Lung (tissue), 12 donors: ENCODE measurements around the gene C12orf43. TPM values are rescaled to one million over a fixed set of nuclear protein-coding genes. Genes with fewer than 3 reads are reported as not detected.

Source experiments
- ATAC-seq: fragments of 200-7000 bp; cut with Tn5 transposase; one replicate; pipeline ENCODE4 v1.9.1; 2020; ENCODE audit warnings: moderate number of reproducible peaks; ENCODE audit not compliant: insufficient read depth, low FRiP score
- DNase-seq, 3 donors: peaks; one replicate each; pipeline ENCODE4 v3.0.0-alpha.2; 2013 to 2017
- H3K27ac ChIP-seq, 2 donors: one replicate each; pipeline ENCODE4 v1.5.1; 2013; ENCODE audit warnings: mild to moderate bottlenecking in 2 of 2, moderate library complexity in 2 of 2, control low read depth in 1 of 2, inconsistent platforms in 1 of 2, low read depth in 1 of 2, low read length in 1 of 2
- H3K27me3 ChIP-seq, 3 donors: one replicate each; pipeline ENCODE4 v1.5.1; 2013; ENCODE audit warnings: low read length in 2 of 3; ENCODE audit not compliant: control insufficient read depth in 3 of 3, insufficient read depth in 3 of 3
- H3K36me3 ChIP-seq, 4 donors: one replicate each; pipeline ENCODE4 v1.5.1; 2013; ENCODE audit warnings: low read length in 4 of 4, mild to moderate bottlenecking in 1 of 4, moderate library complexity in 1 of 4; ENCODE audit not compliant: control insufficient read depth in 4 of 4, insufficient read depth in 4 of 4
- H3K4me1 ChIP-seq, 5 donors: one replicate each; pipeline ENCODE4 v1.5.1; 2013; ENCODE audit warnings: low read length in 5 of 5, mild to moderate bottlenecking in 2 of 5, moderate library complexity in 1 of 5; ENCODE audit not compliant: control insufficient read depth in 5 of 5, insufficient read depth in 5 of 5
- H3K4me3 ChIP-seq: one replicate; pipeline ENCODE4 v1.5.1; 2013; ENCODE audit warnings: mild to moderate bottlenecking, control low read depth, moderate library complexity
- H3K9ac ChIP-seq, 2 donors: one replicate each; pipeline ENCODE4 v1.5.1; 2013; ENCODE audit warnings: low read length in 2 of 2, control low read depth in 1 of 2; ENCODE audit not compliant: insufficient read depth in 1 of 2
- H3K9me3 ChIP-seq, 4 donors: one replicate each; pipeline ENCODE4 v1.5.1; 2013; ENCODE audit warnings: low read length in 3 of 4, mild to moderate bottlenecking in 1 of 4, moderate library complexity in 1 of 4; ENCODE audit not compliant: control insufficient read depth in 4 of 4, insufficient read depth in 3 of 4
- CTCF ChIP-seq: IDR thresholded peaks from 2 replicates; pipeline ENCODE4 v1.5.1; 2012; ENCODE audit warnings: mild to moderate bottlenecking; ENCODE audit errors: control extremely low read depth, extremely low read depth
- WGBS, 2 donors: extraction: QIAGEN DNeasy Blood & Tissue Kit; methylation state at CpG; one replicate each; pipeline ENCODE4 v1.1.7; 2013; 5-methylcytosine and 5-hydroxymethylcytosine counted together
- polyA plus RNA-seq, 2 donors: library from polyadenylated mRNA; stranded (reverse); fragments of 200-250 nt; gene quantifications; one replicate each; pipeline ENCODE4 v1.2.1, GENCODE V29; 2013
- total RNA-seq, 2 donors: library from RNA; depleted of rRNA in 1 of 2; stranded (reverse); fragments of >200 nt in 1 of 2; gene quantifications; one replicate each; pipeline ENCODE4 v1.2.1, GENCODE V29; 2014 to 2021
- donor health status: control.
- donor health status: control.
- donor health status: Bipolar disorder and iron deficiency.
- donor health status: healthy.
- donor health status: DM: yes; HTN: yes; CAD: no.

The C12orf43 gene
- total and polyA plus RNA-seq, 4 donors: 9.9 to 17.6 (median 12.5) TPM

- Histone ChIP-seq H3K4me1 (peaks cover 0 to 7% (median 0%) of the 10 kb centered on the region in 5 donors), H3K27me3 (no peaks in the 10 kb centered on the region), H3K27ac (no peak overlapping the region), H3K36me3 (no peaks in the 10 kb centered on the region), H3K9ac (no peak overlapping the region), H3K4me3 (no peak overlapping the region), H3K9me3 (no peaks in the 10 kb centered on the region)
- DNase-seq (peak; percentile 47 to 75 (median 66)), ATAC-seq (no peak)
- 64 to 76% methylated on average over 13 of the region's 13 CpGs for WGBS, 2 donors
- no peak for TF ChIP-seq CTCF
Observed at GRCh38 chr12:120980800-120981368, 35.4 kb downstream of the C12orf43 start.

GRCh38 chr12:120979862-120980696 lies 36.2 kb downstream of the C12orf43 start:
- no peak for TF ChIP-seq CTCF
- Histone ChIP-seq H3K4me1 (peaks cover 0 to 7% (median 0%) of the 10 kb centered on the region in 5 donors), H3K9ac (no peak overlapping the region), H3K27ac (no peak overlapping the region), H3K4me3 (no peak overlapping the region), H3K36me3 (no peaks in the 10 kb centered on the region), H3K9me3 (no peaks in the 10 kb centered on the region), H3K27me3 (no peaks in the 10 kb centered on the region)
- WGBS, 2 donors: 71 to 72% methylated on average over 11 of the region's 11 CpGs
- ATAC-seq (no peak), DNase-seq (no peak)

- no peaks in the 10 kb centered on the region for H3K27me3 ChIP-seq
- H3K27ac ChIP-seq: no peak overlapping the region
- no peak overlapping the region for H3K4me3 ChIP-seq
- H3K36me3 ChIP-seq: no peaks in the 10 kb centered on the region
- H3K4me1 ChIP-seq: peaks cover 0 to 6% (median 0%) of the 10 kb centered on the region in 5 donors
- no peak overlapping the region for H3K9ac ChIP-seq
- no peak for TF ChIP-seq CTCF
- H3K9me3 ChIP-seq: no peaks in the 10 kb centered on the region
- no peak for DNase-seq
- ATAC-seq: no peak
- WGBS, 2 donors: 88 to 92% methylated on average over 10 of the region's 10 CpGs
Observed at GRCh38 chr12:120979220-120979861, 36.9 kb downstream of the C12orf43 start.
